T-helper 1 cell treated with Interleukin-12 subunit alpha and Interleukin-12 subunit beta and Interleukin-4 antibody, amounts not matched to agents 30 ng/mL and 1 ng/mL, for 36 hours (primary cell): ENCODE measurements around the gene SAGE1. TPM values are rescaled to one million over a fixed set of nuclear protein-coding genes. Genes with fewer than 3 reads are reported as not detected.
"Not testable (repeated sequence)": the region's sequence is repeated elsewhere in the genome, so short reads cannot be mapped to it uniquely, and the experiment has no call there.

ENCODE experiments used
- intact Hi-C: fragments of 100-400 bp; cut with micrococcal nuclease; formaldehyde crosslinking; loops from one replicate; pipeline ENCODE4 v1.15.1; 2024
- total RNA-seq: library from RNA; stranded (reverse); gene quantifications from 2 replicates; pipeline ENCODE4 v1.2.3, GENCODE V29; 2022

Gene SAGE1, protein sequence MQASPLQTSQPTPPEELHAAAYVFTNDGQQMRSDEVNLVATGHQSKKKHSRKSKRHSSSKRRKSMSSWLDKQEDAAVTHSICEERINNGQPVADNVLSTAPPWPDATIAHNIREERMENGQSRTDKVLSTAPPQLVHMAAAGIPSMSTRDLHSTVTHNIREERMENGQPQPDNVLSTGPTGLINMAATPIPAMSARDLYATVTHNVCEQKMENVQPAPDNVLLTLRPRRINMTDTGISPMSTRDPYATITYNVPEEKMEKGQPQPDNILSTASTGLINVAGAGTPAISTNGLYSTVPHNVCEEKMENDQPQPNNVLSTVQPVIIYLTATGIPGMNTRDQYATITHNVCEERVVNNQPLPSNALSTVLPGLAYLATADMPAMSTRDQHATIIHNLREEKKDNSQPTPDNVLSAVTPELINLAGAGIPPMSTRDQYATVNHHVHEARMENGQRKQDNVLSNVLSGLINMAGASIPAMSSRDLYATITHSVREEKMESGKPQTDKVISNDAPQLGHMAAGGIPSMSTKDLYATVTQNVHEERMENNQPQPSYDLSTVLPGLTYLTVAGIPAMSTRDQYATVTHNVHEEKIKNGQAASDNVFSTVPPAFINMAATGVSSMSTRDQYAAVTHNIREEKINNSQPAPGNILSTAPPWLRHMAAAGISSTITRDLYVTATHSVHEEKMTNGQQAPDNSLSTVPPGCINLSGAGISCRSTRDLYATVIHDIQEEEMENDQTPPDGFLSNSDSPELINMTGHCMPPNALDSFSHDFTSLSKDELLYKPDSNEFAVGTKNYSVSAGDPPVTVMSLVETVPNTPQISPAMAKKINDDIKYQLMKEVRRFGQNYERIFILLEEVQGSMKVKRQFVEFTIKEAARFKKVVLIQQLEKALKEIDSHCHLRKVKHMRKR
- total RNA-seq: not detected in 2 replicates

DNA sequence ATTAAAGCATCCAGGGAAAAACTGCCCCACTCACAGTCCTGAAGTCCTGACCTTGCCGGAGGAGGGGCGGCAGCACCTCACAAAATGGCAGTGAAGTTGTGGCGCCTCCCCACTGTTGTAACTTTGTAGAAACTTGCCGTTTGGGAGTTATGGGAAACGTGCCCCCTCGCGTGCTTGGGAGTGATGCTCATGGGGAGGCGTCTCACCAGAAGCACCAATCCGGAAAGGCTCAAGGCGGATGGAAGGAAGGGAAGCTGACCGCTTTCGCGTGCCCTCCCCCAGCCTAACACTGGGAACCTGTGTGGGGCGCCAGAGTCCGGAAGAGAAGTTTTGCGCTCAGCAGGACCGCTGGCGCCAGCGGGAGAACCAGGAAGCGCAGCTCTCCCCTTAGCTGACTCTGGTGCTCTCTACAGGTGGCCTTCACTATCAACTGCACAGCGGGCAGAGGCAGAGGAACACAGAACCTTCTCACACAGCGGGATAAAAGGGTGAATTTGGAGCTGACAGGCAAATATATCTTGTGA is at the start of gene SAGE1, which contains the start of gene CT45A10:
Gene SAGE1, plus strand, starts transcription at position 423 of the 524 bp plus-strand sequence. CDS start 2,527 bp downstream, outside the sequence.
Gene CT45A10, minus strand, starts transcription at position 151 of the 524 bp plus-strand sequence. CDS start 8,100 bp downstream, outside the sequence.
- intact Hi-C loops: no loop called here

DNA sequence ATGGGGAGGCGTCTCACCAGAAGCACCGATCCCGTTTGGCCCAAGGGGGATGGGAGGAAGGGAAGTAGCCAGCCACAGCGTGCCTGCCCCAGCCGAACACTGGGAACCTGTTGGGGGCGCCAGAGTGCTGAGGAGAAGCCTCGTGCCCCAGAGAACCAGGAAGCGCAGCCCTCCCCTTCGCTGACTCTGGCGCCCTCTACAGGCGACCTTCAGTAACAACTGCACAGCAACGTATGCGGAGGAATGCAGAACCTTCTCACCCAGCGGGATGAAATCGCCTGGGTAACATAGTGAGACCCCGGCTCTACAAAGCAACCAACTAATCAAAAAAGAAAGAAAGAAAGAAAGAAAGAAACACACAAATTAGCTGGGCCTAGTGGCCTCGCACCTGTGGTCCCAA is 39.1 kb upstream of the SAGE1 start, which contains the start of gene CT45A8:
Gene CT45A8, minus strand, starts transcription at position 101 of the 400 bp plus-strand sequence. CDS start 3,755 bp downstream, outside the sequence.
- intact Hi-C loops: not testable (repeated sequence)

DNA sequence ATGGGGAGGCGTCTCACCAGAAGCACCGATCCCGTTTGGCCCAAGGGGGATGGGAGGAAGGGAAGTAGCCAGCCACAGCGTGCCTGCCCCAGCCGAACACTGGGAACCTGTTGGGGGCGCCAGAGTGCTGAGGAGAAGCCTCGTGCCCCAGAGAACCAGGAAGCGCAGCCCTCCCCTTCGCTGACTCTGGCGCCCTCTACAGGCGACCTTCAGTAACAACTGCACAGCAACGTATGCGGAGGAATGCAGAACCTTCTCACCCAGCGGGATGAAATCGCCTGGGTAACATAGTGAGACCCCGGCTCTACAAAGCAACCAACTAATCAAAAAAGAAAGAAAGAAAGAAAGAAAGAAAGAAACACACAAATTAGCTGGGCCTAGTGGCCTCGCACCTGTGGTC is 21.8 kb upstream of the SAGE1 start, which contains the start of gene CT45A9:
Gene CT45A9, minus strand, starts transcription at position 101 of the 400 bp plus-strand sequence. CDS start 3,751 bp downstream, outside the sequence.
- intact Hi-C loops: not testable (repeated sequence)

DNA sequence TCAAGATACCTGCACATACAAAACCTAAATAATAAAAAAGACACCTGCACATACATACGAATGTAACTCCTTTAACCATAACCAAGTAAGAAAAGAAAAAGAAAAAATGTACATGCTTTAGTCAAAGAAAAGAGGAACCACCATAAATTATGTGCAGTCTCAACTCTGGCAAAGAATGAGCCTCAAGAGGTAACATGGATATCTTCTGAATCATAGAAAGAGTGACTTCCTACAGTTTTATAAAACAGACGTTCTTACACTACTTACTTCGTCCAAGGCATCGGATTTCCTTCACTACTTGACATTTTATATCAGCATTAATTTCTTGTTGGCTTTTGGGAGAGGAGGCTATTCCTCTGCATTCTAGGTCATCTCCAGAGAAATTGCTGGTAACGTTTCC is 10.8 kb upstream of the SAGE1 start:
- intact Hi-C loops: not testable (repeated sequence)

DNA sequence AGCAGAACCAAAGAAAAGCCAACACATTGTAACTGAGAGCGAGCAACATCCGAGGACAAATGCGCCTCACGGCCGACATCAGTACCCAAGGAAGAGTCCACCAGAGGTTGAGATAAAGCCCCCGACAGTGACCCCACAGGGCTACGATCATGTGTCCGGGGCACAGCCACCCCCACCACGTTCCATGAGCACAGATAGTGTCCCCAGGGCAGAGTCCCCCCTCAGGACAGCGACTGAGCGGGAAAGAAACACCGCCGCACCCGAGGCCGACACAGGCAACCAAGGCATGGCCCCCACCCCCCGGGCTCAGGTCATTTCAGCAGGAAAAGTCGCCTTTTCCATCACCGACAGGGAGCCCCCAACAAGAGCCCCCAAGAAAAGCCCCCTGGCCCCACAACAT is 5.3 kb upstream of the SAGE1 start:
- intact Hi-C loops: not testable (repeated sequence)

DNA sequence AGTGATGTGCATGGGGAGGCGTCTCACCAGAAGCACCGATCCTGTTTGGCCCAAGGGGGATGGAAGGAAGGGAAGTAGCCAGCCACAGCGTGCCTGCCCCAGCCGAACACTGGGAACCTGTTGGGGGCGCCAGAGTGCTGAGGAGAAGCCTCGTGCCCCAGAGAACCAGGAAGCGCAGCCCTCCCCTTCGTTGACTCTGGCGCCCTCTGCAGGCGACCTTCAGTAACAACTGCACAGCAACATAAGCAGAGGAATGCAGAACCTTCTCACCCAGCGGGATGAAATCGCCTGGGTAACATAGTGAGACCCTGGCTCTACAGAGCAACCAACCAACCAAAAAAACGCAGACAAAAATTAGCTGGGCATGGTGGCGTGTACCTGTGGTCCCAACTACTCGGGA is 4.5 kb upstream of the SAGE1 start:
- intact Hi-C loops: not testable (repeated sequence)

DNA sequence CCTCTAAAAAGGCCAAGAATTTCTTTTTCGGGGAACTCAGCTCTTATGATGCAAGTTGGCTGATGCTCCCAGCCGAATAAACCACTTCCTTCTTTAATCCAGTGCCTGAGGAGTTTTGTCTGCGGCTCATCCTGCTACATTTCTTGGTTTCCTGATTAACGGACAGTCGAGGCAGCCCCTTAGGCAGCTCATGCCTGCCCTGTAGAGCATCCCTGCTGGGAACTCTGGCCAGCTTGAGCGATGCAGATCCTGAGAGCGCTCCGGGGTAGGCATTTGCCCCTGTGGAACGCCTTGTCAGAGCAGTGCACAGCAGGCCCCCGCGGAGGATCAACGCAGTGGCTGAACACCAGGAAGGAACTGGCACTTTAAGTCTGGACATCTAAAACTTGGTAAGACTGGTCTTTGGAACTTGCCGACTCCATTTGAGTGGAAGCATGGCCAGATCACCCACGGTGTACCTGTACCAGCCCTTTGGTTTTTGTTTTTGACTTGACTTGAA is 3.4 kb upstream of the SAGE1 start:
- intact Hi-C loops: no loop called here

DNA sequence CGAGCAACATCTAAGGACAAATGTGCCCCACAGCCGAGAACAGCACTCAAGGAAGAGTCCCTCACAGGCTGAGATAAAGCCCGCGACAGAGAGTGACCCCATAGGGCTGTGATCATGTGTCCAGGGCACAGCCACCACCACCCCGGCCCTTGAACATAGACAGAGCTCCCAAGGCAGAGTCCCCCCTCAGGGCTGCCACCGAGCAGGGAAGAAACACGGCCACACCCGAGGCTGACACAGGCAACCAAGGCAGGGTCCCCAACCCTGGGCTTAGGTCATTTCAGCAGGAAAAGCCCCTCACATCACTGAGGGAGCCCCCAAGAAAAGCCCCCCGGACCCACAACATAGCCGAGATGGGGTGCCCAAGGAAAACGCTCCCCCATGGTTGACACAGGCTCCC is 735 bp upstream of the SAGE1 start:
- intact Hi-C loops: no loop called here

DNA sequence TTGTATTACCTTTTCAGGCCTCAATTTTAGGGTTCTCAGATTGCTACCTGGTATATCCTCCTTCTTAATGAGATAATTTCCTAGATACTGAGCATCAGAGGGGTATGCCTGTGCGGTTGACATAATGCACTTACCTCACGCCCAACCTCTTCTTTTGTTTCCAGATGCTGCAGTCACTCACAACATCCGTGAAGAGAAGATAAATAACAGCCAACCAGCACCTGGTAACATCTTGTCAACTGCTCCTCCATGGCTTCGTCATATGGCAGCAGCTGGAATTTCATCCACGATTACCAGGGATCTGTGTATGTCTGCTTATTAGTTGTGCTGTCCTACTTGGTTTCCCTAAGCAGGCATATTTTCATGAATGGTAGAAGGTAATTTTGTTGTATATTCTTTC is 16.7 kb downstream of the SAGE1 start:
- intact Hi-C loops: no loop called here

DNA sequence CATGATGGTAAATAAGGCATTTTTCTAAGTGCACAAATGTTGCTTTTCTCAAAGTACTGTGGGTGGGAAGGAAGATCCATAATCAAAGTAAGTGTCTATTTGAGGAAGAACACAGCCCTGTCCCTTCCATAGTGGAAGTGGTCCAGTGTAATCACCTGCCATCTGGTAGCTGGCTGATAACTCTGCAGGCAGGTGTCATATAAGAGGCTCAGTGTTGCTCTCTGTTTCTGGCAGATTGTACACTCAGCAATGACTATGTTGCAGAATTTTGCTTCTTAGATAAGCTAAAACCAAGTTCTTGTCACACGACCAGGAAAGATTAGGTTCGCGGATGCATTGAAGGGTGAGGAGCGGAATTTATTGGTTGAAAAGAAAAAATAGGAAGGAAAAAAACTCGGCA is 20.9 kb downstream of the SAGE1 start:
- intact Hi-C loops: no loop called here

DNA sequence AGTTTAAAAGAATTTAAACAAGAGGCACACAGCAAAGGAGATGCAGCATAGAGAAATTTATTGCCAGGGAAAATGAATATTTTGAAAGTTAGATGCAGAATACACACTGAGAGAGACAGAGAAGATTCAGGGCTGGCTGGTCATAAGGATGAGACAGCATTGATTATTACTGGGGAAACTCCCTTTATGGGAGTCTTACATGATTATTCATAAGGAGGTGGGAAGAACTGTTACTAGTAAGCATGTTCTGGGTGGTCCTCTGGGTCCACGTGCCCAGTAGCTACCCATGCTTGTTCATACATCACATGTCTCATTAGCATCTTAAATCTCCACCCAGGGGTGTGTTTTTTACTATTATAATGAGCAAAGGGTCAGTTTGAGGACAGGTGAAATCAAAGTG is 27.0 kb downstream of the SAGE1 start:
- intact Hi-C loops: not testable (repeated sequence)

DNA sequence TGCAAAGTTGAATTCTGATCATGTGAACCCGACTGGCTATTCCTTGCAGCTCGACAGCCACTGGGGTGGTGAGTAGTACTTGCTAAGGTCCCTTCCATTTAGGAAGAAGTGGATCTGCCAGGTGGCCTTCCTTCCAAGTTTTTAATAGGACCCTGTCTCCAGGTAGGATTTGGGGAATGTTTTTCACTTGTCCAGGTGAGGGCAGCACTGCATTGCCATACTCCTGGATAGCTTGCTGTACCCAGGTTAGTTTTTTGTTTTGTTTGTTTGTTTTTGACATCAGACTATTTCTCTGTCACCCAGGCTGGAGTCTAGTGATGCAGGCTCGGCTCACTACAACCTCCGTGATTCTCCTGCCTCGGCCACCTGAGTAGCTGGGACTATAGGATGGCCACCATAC is 29.8 kb downstream of the SAGE1 start:
- intact Hi-C loops: no loop called here

DNA sequence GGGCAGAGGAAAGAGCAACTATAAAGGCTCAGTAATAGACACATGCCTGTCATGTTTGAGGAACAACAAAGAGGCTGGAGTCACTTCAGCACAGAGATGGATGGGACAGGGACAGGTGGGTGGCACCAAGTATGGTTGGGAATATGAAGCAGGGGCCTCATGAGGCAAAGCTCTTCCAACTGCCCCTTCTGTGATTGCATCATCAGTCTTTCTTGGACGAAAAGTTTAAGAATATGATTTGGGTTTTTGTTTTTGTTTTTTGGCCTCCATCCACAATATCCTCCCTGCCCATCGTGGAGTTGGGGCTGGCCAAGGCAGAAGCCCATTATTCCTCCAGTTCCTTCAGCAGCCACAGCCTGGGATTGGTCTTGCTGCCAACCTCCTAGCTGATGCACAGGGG is 34.4 kb downstream of the SAGE1 start:
- intact Hi-C loops: no loop called here

DNA sequence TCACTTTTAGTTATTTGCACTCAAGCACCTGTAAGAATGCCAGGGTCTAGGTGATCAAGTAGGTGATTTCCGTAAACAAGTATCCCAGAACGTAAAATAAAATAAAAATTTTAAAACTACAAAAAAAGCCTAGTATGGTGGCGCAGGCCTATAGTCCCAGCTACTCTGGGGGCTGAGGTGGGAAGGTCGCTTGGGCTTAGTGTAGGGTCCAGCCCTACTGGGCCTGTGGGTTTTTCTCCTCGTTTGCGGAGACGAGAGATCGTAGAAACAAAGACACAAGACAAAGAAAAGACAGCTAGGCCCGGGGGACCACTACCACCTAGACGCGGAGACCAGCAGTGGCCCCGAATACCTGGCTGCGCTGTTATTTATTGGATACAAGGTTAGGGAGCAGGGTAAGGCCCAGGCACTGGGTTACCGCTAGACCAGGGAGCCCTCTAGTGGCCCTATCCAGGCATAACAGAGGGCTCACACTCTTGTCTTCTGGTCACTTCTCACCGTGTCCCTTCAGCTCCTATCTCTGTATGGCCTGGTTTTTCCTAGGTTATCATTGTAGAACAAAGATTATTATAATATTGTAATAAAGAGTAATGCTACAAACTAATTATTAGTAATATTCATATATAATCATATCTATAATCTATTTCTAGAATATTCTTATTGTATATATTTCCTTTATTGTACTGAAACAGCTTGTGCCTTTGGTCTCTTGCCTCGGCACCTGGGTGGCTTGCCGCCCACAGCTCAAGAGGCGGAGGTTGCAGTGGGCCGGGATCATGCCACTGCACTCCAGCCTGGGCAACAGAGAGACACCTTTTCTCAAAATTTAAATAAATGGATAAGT is 38.4 kb downstream of the SAGE1 start:
- intact Hi-C loops: loop anchor here (2.0 kb wide), 1 partner anchor 447 kb away; no protein-coding TSS in a partner anchor

DNA sequence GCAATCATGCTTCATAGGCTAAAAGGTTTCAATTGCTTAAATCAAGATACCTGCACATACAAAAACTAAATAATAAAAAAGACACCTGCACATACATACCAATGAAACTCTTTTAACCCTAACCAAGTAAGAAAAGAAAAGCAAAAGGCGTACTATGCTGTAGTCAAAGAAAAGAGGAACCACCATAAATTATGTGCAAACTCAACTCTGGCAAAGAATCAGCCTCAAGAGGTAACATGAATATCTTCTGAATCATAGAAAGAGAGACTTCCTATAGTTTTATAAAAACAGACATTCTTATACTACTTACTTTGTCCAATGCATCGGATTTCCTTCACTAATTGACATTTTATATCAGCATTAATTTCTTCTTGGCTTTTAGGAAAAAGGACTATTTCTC is 51.0 kb downstream of the SAGE1 start:
- intact Hi-C loops: no loop called here

DNA sequence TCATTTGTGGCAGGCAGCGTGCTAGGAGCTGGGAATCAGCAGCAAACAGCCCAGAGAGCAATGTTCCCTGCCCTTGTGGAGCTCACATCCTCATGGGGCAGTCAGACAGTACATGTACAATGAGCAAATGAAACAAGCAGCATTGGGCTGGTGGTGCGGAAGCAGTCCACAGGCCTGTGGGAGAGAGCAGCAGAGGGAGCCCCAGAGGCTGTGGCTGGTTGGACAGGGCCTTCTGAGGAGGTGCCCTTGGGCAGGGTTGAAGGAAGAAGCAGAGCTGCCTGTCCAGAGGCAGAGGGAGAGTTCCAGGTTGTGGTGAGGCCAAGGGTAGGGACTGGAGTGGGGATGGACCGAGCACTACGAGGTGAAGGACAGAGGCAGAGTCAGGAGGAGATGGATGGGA is 57.8 kb downstream of the SAGE1 start:
- intact Hi-C loops: no loop called here
